Loucy (cell line): ENCODE measurements around the gene CAMK1D.

Experiments
- H2AFZ ChIP-seq: fragments of 200-600 bp; sonication (generic); 2 replicates; pipeline ENCODE4 v1.6.0; 2016; ENCODE audit warnings: antibody characterized with exemption, mild to moderate bottlenecking, low read length, moderate library complexity
- H3F3A ChIP-seq: fragments of 200-600 bp; 2 replicates; pipeline ENCODE4 v1.6.0; 2016; ENCODE audit warnings: antibody characterized with exemption, low read depth, mild to moderate bottlenecking
- H3K27me3 ChIP-seq: fragments of 200-600 bp; sonication (generic); 2 replicates; pipeline ENCODE4 v1.6.1; 2014; ENCODE audit warnings: low read length, mild to moderate bottlenecking; ENCODE audit not compliant: insufficient read depth, poor library complexity, severe bottlenecking
- H3K36me3 ChIP-seq: fragments of 200-600 bp; sonication (generic); 2 replicates; pipeline ENCODE4 v1.6.1; 2016; ENCODE audit warnings: low read length; ENCODE audit not compliant: insufficient read depth
- H3K4me1 ChIP-seq: fragments of 200-600 bp; sonication (generic); 2 replicates; pipeline ENCODE4 v1.5.1; 2014; ENCODE audit warnings: low read length, mild to moderate bottlenecking; ENCODE audit not compliant: insufficient read depth, poor library complexity, severe bottlenecking
- H3K4me2 ChIP-seq: fragments of 200-600 bp; sonication (generic); 2 replicates; pipeline ENCODE4 v1.6.0; 2014; ENCODE audit warnings: antibody characterized with exemption, low read length, low read depth, mild to moderate bottlenecking; ENCODE audit not compliant: poor library complexity, severe bottlenecking
- H3K4me3 ChIP-seq: fragments of 200-600 bp; sonication (generic); 2 replicates; pipeline ENCODE4 v1.5.1; 2014; ENCODE audit warnings: low read length, mild to moderate bottlenecking, mixed read lengths; ENCODE audit not compliant: poor library complexity, severe bottlenecking
- H3K79me2 ChIP-seq: fragments of 200-600 bp; sonication (generic); 2 replicates; pipeline ENCODE4 v1.6.1; 2014; ENCODE audit warnings: low read length; ENCODE audit not compliant: insufficient read depth
- H3K9ac ChIP-seq: fragments of 200-600 bp; sonication (generic); 2 replicates; pipeline ENCODE4 v1.6.0; 2014; ENCODE audit warnings: mild to moderate bottlenecking, low read depth, low read length, moderate library complexity; ENCODE audit not compliant: poor library complexity, severe bottlenecking
- H3K9me2 ChIP-seq: fragments of 200-600 bp; sonication (generic); replicated peaks from 2 replicates; pipeline ENCODE4 v1.6.1; 2016; ENCODE audit warnings: low read depth, low read length, mixed read lengths
- H3K9me3 ChIP-seq: fragments of 200-600 bp; sonication (generic); 2 replicates; pipeline ENCODE4 v1.6.1; 2014; ENCODE audit warnings: mild to moderate bottlenecking, antibody characterized with exemption, low read length, low read depth; ENCODE audit not compliant: insufficient read depth
- H4K20me1 ChIP-seq: fragments of 200-600 bp; sonication (generic); 2 replicates; pipeline ENCODE4 v1.6.0; 2014; ENCODE audit warnings: antibody characterized with exemption, low read length, mild to moderate bottlenecking; ENCODE audit not compliant: insufficient read depth, poor library complexity, severe bottlenecking
- CTCF ChIP-seq: fragments of 200-600 bp; sonication (generic); conservative IDR thresholded peaks from 2 replicates; pipeline ENCODE4 v1.5.1; 2014; ENCODE audit warnings: mild to moderate bottlenecking, antibody characterized with exemption, low read length
- EZH2phosphoT487 ChIP-seq: fragments of 200-600 bp; IDR thresholded peaks from 2 replicates; pipeline ENCODE4 v1.6.1; 2018; ENCODE audit warnings: antibody characterized with exemption, mild to moderate bottlenecking, moderate library complexity, borderline replicate concordance

CAMK1D gene

GRCh38 chr10:12716042-12716441, 366.7 kb downstream of the CAMK1D start:
- no peaks in the 10 kb centered on the region for H3K27me3 ChIP-seq
- H3K9ac ChIP-seq: no peak overlapping the region
- no peak overlapping the region for H2AFZ ChIP-seq
- no peaks in the 10 kb centered on the region for H3F3A ChIP-seq
- H3K36me3 ChIP-seq: no peaks in the 10 kb centered on the region
- H3K9me3 ChIP-seq: no peaks in the 10 kb centered on the region
- H3K79me2 ChIP-seq: no peaks in the 10 kb centered on the region
- no peak for TF ChIP-seq CTCF
- TF ChIP-seq EZH2phosphoT487: no peak
- no peaks in the 10 kb centered on the region for H4K20me1 ChIP-seq
- no peak overlapping the region for H3K4me3 ChIP-seq
- peaks cover 2% of the 10 kb centered on the region for H3K4me1 ChIP-seq
- no peak overlapping the region for H3K4me2 ChIP-seq
- H3K9me2 ChIP-seq: no peaks in the 10 kb centered on the region

- Histone ChIP-seq H3K4me3 (no peak overlapping the region), H3K79me2 (no peaks in the 10 kb centered on the region), H3F3A (no peaks in the 10 kb centered on the region), H4K20me1 (no peaks in the 10 kb centered on the region), H3K27me3 (no peaks in the 10 kb centered on the region), H3K36me3 (no peaks in the 10 kb centered on the region), H3K9me2 (no peaks in the 10 kb centered on the region), H3K4me1 (no peaks in the 10 kb centered on the region), H2AFZ (no peak overlapping the region), H3K4me2 (no peak overlapping the region), H3K9ac (no peak overlapping the region), H3K9me3 (no peaks in the 10 kb centered on the region)
- TF ChIP-seq EZH2phosphoT487: no peak
- TF ChIP-seq CTCF: peak; percentile 21; the same call in 1 of the 2 replicates
These were observed 368.8 kb downstream of the CAMK1D start for GRCh38 chr10:12717981-12718707.

GRCh38 chr10:12719365-12719764, 370.0 kb downstream of the CAMK1D start:
- Histone ChIP-seq H4K20me1 (no peaks in the 10 kb centered on the region), H2AFZ (no peak overlapping the region), H3K27me3 (no peaks in the 10 kb centered on the region), H3F3A (no peaks in the 10 kb centered on the region), H3K9me3 (no peaks in the 10 kb centered on the region), H3K4me3 (no peak overlapping the region), H3K4me2 (no peak overlapping the region), H3K79me2 (no peaks in the 10 kb centered on the region), H3K36me3 (no peaks in the 10 kb centered on the region), H3K9me2 (no peaks in the 10 kb centered on the region), H3K4me1 (no peaks in the 10 kb centered on the region), H3K9ac (no peak overlapping the region)
- TF ChIP-seq EZH2phosphoT487: no peak
- TF ChIP-seq CTCF: no peak
